T-cell (primary cell): ENCODE measurements around the gene ELMO1. TPM values are rescaled to one million over a fixed set of nuclear protein-coding genes. Genes with fewer than 3 reads are reported as not detected.

Source experiments
- ATAC-seq, 4 experiments: fragments of 200-7000 bp in 3 of 4; fragments of 150-1000 bp in 1 of 4; cut with Tn5 transposase; replicated peaks in 1 of 4; 1 replicate in 3 of 4; 2 replicates in 1 of 4; pipeline ENCODE4 v1.10.0; 2021; ENCODE audit warnings: moderate library complexity in 3 of 4, mild to moderate bottlenecking in 2 of 4, moderate number of reproducible peaks in 1 of 4
- CTCF ChIA-PET, 2 donors: fragments of 300-600 bp; sonication (Branson Sonifier 250); formaldehyde crosslinking; loops; one replicate each; lab custom pipeline; 2022; ENCODE audit warnings: antibody characterized with exemption in 2 of 2; lab: Charles Lee
- POLR2A ChIA-PET, 2 donors: fragments of 300-600 bp; sonication (Branson Sonifier 250); formaldehyde crosslinking; loops; one replicate each; lab custom pipeline; 2022; ENCODE audit warnings: antibody characterized with exemption in 2 of 2; lab: Charles Lee
- DNase-seq, 35 experiments: peaks; one replicate each; pipeline versions ENCODE4 v3.0.0 to v3.0.0-alpha.2; 2013 to 2023
- H3K27ac ChIP-seq: one replicate; pipeline ENCODE4 v1.5.1; 2013; ENCODE audit warnings: low read length
- H3K27me3 ChIP-seq, 2 experiments: replicated peaks in 1 of 2; 1 replicate in 1 of 2; 2 replicates in 1 of 2; pipeline versions ENCODE4 v1.6.1 to v1.7.0; 2013; ENCODE audit warnings: low read length in 1 of 2, mixed read lengths in 1 of 2; ENCODE audit not compliant: control insufficient read depth in 2 of 2, insufficient read depth in 2 of 2; ENCODE audit errors: extremely low read depth in 1 of 2
- H3K36me3 ChIP-seq, 2 donors: 1 replicate in 1 of 2; 2 replicates in 1 of 2; pipeline versions ENCODE4 v1.6.1 to v1.7.0; 2013; ENCODE audit warnings: low read length in 1 of 2; ENCODE audit not compliant: control insufficient read depth in 2 of 2, insufficient read depth in 1 of 2; ENCODE audit errors: extremely low read depth in 1 of 2
- H3K4me1 ChIP-seq, 2 experiments: 1 replicate in 1 of 2; 2 replicates in 1 of 2; pipeline versions ENCODE4 v1.6.1 to v1.7.0; 2013; ENCODE audit warnings: low read length in 2 of 2, mixed read lengths in 1 of 2; ENCODE audit not compliant: insufficient read depth in 2 of 2, control insufficient read depth in 1 of 2; ENCODE audit errors: extremely low read depth in 1 of 2
- H3K4me3 ChIP-seq, 2 donors: 1 replicate in 1 of 2; 2 replicates in 1 of 2; pipeline versions ENCODE4 v1.5.1 to v1.7.0; 2013; ENCODE audit warnings: mild to moderate bottlenecking in 2 of 2, low read length in 1 of 2, moderate library complexity in 1 of 2; ENCODE audit not compliant: control insufficient read depth in 1 of 2; ENCODE audit errors: extremely low read depth in 1 of 2
- H3K9me3 ChIP-seq: 2 replicates; pipeline ENCODE4 v1.7.0; 2013
- H3K27ac Mint-ChIP-seq, 2 donors: one replicate each; pipeline ENCODE4 v1.8.0; 2020 to 2021; ENCODE audit warnings: mild to moderate bottlenecking in 2 of 2, mixed read lengths in 2 of 2
- H3K27me3 Mint-ChIP-seq, 2 donors: one replicate each; pipeline ENCODE4 v1.8.0; 2021 to 2022; ENCODE audit warnings: mixed read lengths in 2 of 2
- H3K36me3 Mint-ChIP-seq: one replicate; pipeline ENCODE4 v1.8.0; 2021; ENCODE audit warnings: mixed read lengths
- H3K4me1 Mint-ChIP-seq, 3 donors: one replicate each; pipeline ENCODE4 v1.8.0; 2020 to 2022; ENCODE audit warnings: mixed read lengths in 3 of 3, mild to moderate bottlenecking in 1 of 3
- H3K4me3 Mint-ChIP-seq, 3 donors: one replicate each; pipeline ENCODE4 v1.8.0; 2020 to 2022; ENCODE audit warnings: mild to moderate bottlenecking in 3 of 3, mixed read lengths in 3 of 3, moderate library complexity in 3 of 3
- H3K9me3 Mint-ChIP-seq, 3 donors: one replicate each; pipeline ENCODE4 v1.8.0; 2020 to 2022; ENCODE audit warnings: mixed read lengths in 3 of 3
- WGBS: methylation state at CpG from one replicate; pipeline ENCODE4 v1.1.5; 2013; ENCODE audit warnings: missing lambda C conversion rate; ENCODE audit not compliant: insufficient coverage; 5-methylcytosine and 5-hydroxymethylcytosine counted together
- total RNA-seq, 35 experiments: library from RNA in 6 of 35; stranded (reverse) in 6 of 35; fragments of 120-200 nt in 1 of 35; gene quantifications; one replicate each; pipeline versions ENCODE4 v1.2.1 to v1.2.4 and lab custom pipeline; 2013 to 2026

Gene ELMO1
- total RNA-seq, 5 donors from 2014 or later (not counting 1 experiment from before 2014, with no cell fraction given) = 101 to 149 (median 113) TPM

- ChIA-PET CTCF (interaction anchor here (0.5 to 1.2 kb wide), 2 partner anchors 99 to 708 kb away, joined by 3 to 8 read pairs; no protein-coding TSS in a partner anchor), POLR2A (no interaction called here)
- peaks cover 0 to 2% of the 10 kb centered on the region in 2 experiments for H3K4me1 ChIP-seq
- H3K36me3 Mint-ChIP-seq = peaks cover 48% of the 10 kb centered on the region
- no peaks in the 10 kb centered on the region for H3K27me3 ChIP-seq
- H3K27me3 Mint-ChIP-seq = no peaks in the 10 kb centered on the region
- H3K4me1 Mint-ChIP-seq = peaks cover 7 to 26% (median 19%) of the 10 kb centered on the region in 3 donors
- WGBS = 88% methylated on average over 5 of the region's 7 CpGs
- no peak overlapping the region for H3K27ac Mint-ChIP-seq
- no peak overlapping the region for H3K4me3 ChIP-seq
- no peak for ATAC-seq
- no peak overlapping the region for H3K27ac ChIP-seq
- no peak for DNase-seq
- no peak overlapping the region for H3K4me3 Mint-ChIP-seq
- peaks cover 14 to 33% of the 10 kb centered on the region in 2 donors for H3K36me3 ChIP-seq
- no peaks in the 10 kb centered on the region for H3K9me3 ChIP-seq
- H3K9me3 Mint-ChIP-seq = no peaks in the 10 kb centered on the region
Measured at GRCh38 chr7:37195388-37195787, 253.3 kb downstream of the ELMO1 start.

DNA sequence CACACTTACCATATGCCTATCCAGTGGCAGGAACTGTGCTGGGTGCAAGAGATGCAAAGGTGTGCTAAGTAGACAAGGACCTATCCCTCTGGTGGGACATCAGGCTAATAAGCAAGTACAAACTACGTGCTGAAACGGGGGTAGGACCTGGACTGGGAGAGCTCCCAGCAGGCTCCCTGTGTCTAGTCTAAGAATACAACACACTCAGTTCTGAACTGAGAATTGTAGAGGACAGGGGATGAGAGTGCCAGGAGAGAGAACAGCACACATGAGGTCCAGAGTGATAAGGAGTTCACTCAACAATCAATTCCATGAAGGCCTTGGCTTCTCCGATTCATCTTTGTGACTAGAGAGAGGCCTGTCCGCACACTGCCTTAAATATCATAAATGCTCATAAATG is 253.7 kb downstream of the ELMO1 start:
- Histone ChIP-seq H3K4me3 (no peak overlapping the region), H3K27ac (no peak overlapping the region), H3K27me3 (no peaks in the 10 kb centered on the region), H3K4me1 (peaks cover 0 to 2% of the 10 kb centered on the region in 2 experiments), H3K36me3 (peaks cover 14 to 33% of the 10 kb centered on the region in 2 donors), H3K9me3 (no peaks in the 10 kb centered on the region)
- ATAC-seq (no peak), DNase-seq (no peak)
- H3K9me3 Mint-ChIP-seq = no peaks in the 10 kb centered on the region
- peaks cover 7 to 26% (median 19%) of the 10 kb centered on the region in 3 donors for H3K4me1 Mint-ChIP-seq
- no peaks in the 10 kb centered on the region for H3K27me3 Mint-ChIP-seq
- CTCF ChIA-PET = no interaction called here
- H3K36me3 Mint-ChIP-seq = peaks cover 48% of the 10 kb centered on the region
- POLR2A ChIA-PET = no interaction called here
- H3K4me3 Mint-ChIP-seq = no peak overlapping the region
- WGBS = no CpG with 5 or more reads among the region's 4 CpGs
- no peak overlapping the region for H3K27ac Mint-ChIP-seq

DNA sequence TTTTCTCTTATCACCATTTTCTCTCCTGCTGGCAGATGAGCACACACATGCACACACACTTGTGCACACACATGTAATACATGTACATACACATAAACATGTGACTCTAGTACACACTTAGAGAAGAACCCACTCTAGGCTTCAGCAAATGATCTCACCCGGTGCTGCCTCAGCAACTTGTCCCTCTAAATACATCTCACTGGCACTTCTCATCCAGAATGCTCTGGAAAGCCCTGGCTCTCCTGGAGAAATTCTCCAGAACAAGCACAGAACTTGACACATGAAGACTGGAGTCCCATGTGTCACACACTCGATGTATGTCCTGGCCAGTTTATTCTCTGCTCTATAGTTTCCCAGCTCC is 254.9 kb downstream of the ELMO1 start:
- Mint-ChIP-seq H3K36me3 (peaks cover 51% of the 10 kb centered on the region), H3K4me1 (peaks cover 8 to 28% (median 19%) of the 10 kb centered on the region in 3 donors)
- WGBS = 100% methylated on average over 1 of the region's 2 CpGs

GRCh38 chr7:37193087-37193774 is 255.4 kb downstream of the ELMO1 start:
- no peaks in the 10 kb centered on the region for H3K9me3 Mint-ChIP-seq
- no peaks in the 10 kb centered on the region for H3K27me3 Mint-ChIP-seq
- no peaks in the 10 kb centered on the region for H3K9me3 ChIP-seq
- H3K36me3 Mint-ChIP-seq = peaks cover 49% of the 10 kb centered on the region
- H3K27me3 ChIP-seq = no peaks in the 10 kb centered on the region
- no peak overlapping the region for H3K27ac Mint-ChIP-seq
- no peak overlapping the region for H3K27ac ChIP-seq
- H3K4me1 ChIP-seq = peaks cover 0 to 2% of the 10 kb centered on the region in 2 experiments
- no peak overlapping the region for H3K4me3 Mint-ChIP-seq
- H3K36me3 ChIP-seq = peaks cover 14 to 34% of the 10 kb centered on the region in 2 donors
- DNase-seq (no peak), ATAC-seq (no peak)
- no peak overlapping the region for H3K4me3 ChIP-seq
- peaks cover 8 to 27% (median 19%) of the 10 kb centered on the region in 3 donors for H3K4me1 Mint-ChIP-seq
- ChIA-PET CTCF (interaction anchor here (0.6 to 1.0 kb wide), 3 partner anchors 11 to 18 kb away, joined by 3 to 4 read pairs (median 3); no protein-coding TSS in a partner anchor), POLR2A (no interaction called here)
- 94% methylated on average over 9 of the region's 16 CpGs for WGBS

More for the DNA sequence above, 254.9 kb downstream of the ELMO1 start:
- Mint-ChIP-seq H3K4me3 (no peak overlapping the region), H3K9me3 (no peaks in the 10 kb centered on the region), H3K27ac (no peak overlapping the region), H3K27me3 (no peaks in the 10 kb centered on the region)
- DNase-seq = no peak
- Histone ChIP-seq H3K4me1 (peaks cover 0 to 2% of the 10 kb centered on the region in 2 experiments), H3K27me3 (no peaks in the 10 kb centered on the region), H3K36me3 (peaks cover 14 to 37% of the 10 kb centered on the region in 2 donors), H3K4me3 (no peak overlapping the region), H3K9me3 (no peaks in the 10 kb centered on the region), H3K27ac (no peak overlapping the region)
- POLR2A ChIA-PET = no interaction called here
- no peak for ATAC-seq
- CTCF ChIA-PET = interaction anchor here (0.6 to 1.0 kb wide), 3 partner anchors 12 to 17 kb away, joined by 3 to 4 read pairs (median 3); no protein-coding TSS in a partner anchor

- no peaks in the 10 kb centered on the region for H3K9me3 Mint-ChIP-seq
- WGBS = no CpG with 5 or more reads among the region's 6 CpGs
- ATAC-seq (no peak), DNase-seq (no peak)
- Histone ChIP-seq H3K4me3 (no peak overlapping the region), H3K9me3 (no peaks in the 10 kb centered on the region), H3K36me3 (peaks cover 14 to 21% of the 10 kb centered on the region in 2 donors), H3K27me3 (no peaks in the 10 kb centered on the region), H3K4me1 (peaks cover 2 to 4% of the 10 kb centered on the region in 2 experiments), H3K27ac (no peak overlapping the region)
- H3K27me3 Mint-ChIP-seq = no peaks in the 10 kb centered on the region
- ChIA-PET POLR2A (no interaction called here), CTCF (interaction anchor here in 1 of 2 donors (0.7 kb wide), 1 partner anchor 305 kb away, joined by 3 read pairs; no protein-coding TSS in a partner anchor)
- H3K27ac Mint-ChIP-seq = no peak overlapping the region
- peaks cover 44% of the 10 kb centered on the region for H3K36me3 Mint-ChIP-seq
- H3K4me1 Mint-ChIP-seq = peaks cover 17 to 36% (median 25%) of the 10 kb centered on the region in 3 donors
- H3K4me3 Mint-ChIP-seq = no peak overlapping the region
Measured at GRCh38 chr7:37191797-37192196, 256.9 kb downstream of the ELMO1 start.

DNA sequence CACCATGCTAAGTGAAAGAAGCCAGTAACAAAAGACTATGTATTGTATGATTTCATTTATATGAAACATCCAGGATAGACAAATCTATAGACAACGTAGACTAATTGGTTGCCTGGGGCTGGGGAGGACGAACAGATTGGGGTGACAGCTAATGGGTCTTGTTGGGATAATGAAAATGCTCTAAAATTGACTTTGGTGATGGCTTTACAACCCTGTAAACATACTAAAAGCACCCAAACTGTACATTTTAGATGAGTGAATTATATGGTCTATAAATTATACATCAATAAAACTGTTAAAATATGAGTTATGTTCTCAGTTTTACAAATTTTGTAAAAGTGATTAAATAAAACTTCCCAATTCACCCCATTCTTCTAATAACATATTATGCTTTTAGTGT is 261.5 kb downstream of the ELMO1 start:
- Histone ChIP-seq H3K4me3 (no peak overlapping the region), H3K4me1 (peaks cover under 1 to 9% of the 10 kb centered on the region in 2 experiments), H3K36me3 (peaks cover 0 to 9% of the 10 kb centered on the region in 2 donors), H3K9me3 (no peaks in the 10 kb centered on the region), H3K27me3 (no peaks in the 10 kb centered on the region), H3K27ac (no peak overlapping the region)
- ATAC-seq (no peak), DNase-seq (no peak)
- ChIA-PET CTCF (interaction anchor here in 1 of 2 donors (1.0 kb wide), 1 partner anchor 11 kb away, joined by 3 read pairs; no protein-coding TSS in a partner anchor), POLR2A (interaction anchor here in 1 of 2 donors (0.6 kb wide), 1 partner anchor 8 kb away, joined by 3 read pairs; no protein-coding TSS in a partner anchor)
- no peaks in the 10 kb centered on the region for H3K9me3 Mint-ChIP-seq
- H3K27me3 Mint-ChIP-seq = no peaks in the 10 kb centered on the region
- H3K4me3 Mint-ChIP-seq = no peak overlapping the region
- H3K36me3 Mint-ChIP-seq = peaks cover 24% of the 10 kb centered on the region
- peaks cover 9 to 21% (median 19%) of the 10 kb centered on the region in 3 donors for H3K4me1 Mint-ChIP-seq
- no peak overlapping the region for H3K27ac Mint-ChIP-seq
- WGBS = no CpG with 5 or more reads among the region's 2 CpGs
